HG03159 (cell line): ENCODE results near the gene RNF213.
"Not testable (repeated sequence)": the region's sequence is repeated elsewhere in the genome, so short reads cannot be mapped to it uniquely, and the experiment has no call there.

Source experiments
- ATAC-seq: cut with Tn5 transposase; IDR thresholded peaks from one replicate; pipeline ENCODE4 v1.9.1; 2021; ENCODE audit warnings: mild to moderate bottlenecking, moderate library complexity; ENCODE audit not compliant: unreplicated experiment

RNF213 gene

GRCh38 chr17:80248894-80249710 lies 11.6 kb upstream of the RNF213 start:
- ATAC-seq: no peak

DNA sequence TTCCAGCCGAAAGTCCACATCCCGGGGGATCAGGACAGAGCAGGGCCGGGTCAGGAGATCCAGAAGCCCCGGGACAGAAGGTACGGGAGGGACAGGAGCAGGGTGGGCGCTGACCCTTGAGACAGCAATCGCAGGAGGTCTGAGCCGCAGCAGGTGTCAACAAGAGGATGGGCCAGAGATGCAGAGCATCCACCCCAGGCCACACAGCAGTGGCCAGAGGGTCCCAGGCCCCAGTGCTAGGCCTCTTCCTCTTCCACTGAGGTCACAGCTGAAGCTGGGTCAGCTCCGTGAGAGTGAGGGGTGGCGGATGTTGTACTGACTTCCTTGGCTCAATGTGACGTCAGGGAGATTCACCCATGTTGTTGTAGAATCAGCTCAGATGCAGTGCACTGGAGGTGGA lies 8.7 kb upstream of the RNF213 start:
- no peak for ATAC-seq

GRCh38 chr17:80252871-80253270 lies 7.8 kb upstream of the RNF213 start:
- no peak for ATAC-seq

DNA sequence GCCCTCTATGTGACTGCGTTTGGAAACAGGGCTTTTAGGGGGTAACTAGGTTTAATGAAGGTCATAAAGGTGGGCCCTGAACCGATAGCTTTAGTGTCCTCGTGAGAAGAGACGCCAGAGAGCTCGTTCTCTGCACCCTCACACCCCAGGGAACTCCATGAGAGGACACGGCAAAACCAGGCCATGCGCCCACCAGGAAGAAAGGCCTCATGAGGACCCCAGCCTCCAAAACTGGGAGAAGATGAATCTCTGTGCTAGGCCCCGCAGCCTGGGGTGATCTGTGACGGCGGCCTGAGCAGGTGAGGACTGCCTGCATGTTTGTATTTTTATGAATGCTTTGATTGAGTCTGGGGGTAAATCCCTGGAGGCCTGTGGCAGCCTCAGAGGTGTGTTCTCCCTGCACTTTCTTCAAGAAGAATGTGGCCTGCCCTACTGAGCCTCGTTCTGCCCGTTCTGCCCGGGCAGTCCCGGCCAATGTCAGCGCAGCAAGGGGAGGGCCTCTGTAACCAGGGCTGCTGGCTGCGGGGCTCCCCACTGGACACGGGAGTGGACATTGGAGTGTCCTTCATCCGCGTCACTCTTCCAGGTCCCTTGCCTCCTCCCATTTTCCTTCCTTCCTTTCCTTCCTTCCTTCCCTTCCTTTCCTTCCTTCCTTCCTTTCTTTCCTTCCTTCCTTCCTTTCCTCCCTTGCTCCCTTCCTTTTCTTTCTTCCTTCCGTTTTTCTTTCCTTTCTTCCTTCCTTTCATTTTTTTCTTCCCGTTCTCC lies 6.8 kb upstream of the RNF213 start:
- no peak for ATAC-seq

GRCh38 chr17:80254396-80255251 lies 6.0 kb upstream of the RNF213 start:
- peak; percentile 48 for ATAC-seq

GRCh38 chr17:80256034-80256350 lies 4.7 kb upstream of the RNF213 start:
- no peak for ATAC-seq

GRCh38 chr17:80257716-80258213 lies 2.9 kb upstream of the RNF213 start:
- no peak for ATAC-seq

DNA sequence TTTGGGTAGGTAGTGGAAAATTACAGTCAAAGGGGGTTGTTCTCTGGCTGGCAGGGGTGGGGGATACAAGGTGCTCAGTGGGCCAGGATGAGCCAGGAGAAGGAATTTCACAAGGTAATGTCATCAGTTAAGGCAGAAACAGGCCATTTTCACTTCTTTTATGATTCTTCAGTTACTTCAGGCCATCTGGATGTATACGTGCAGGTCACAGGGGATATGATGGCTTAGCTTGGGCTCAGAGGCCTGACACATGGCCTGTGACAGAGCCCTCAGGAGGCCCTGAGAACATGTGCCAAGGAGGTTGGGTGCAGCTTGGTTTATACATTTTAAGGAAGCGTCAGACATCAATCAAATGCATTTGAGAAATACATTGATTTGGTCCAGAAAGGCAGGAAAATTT lies 2.4 kb upstream of the RNF213 start:
- not testable (repeated sequence) for ATAC-seq

- ATAC-seq: no peak
These were observed 1.1 kb upstream of the RNF213 start for GRCh38 chr17:80259457-80260068.

- no peak for ATAC-seq
These were observed 550 bp upstream of the RNF213 start for GRCh38 chr17:80260069-80260535.

DNA sequence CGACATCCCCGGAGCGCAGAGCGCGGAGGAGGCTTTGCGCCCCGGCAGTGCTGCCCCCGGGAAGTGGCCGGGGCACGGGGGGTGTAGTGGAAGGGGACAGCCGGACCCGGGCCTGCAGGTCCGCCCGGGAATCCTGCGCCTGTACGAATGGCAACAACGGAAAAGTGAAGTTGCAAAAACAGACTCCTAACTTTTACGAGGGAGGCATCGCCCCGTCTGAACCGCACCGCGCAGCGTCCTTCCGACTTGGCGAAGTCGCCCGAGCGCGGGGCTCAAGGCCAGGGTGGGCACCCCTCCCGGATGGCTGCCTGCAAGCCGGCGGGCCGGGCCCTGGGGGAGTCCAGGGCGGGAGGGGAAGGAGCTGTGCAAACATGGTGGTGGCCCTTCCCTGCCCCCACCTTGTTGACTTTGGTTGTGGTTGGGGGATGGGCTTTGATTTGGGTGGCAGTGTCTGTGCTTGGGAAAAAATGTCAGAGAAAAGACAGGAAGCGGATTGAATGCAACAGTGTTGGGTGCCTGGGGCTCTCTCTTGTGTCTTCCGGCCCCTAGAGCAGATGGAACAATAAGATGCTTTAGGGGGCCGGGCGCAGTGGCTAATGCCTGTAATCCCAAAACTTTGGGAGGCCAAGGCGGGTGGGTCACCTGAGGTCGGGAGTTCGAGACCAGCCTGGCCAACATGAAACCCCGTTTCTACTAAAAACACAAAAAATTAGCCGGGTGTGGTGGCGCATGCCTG lies 675 bp downstream of the RNF213 start:
- ATAC-seq: no peak

- no peak for ATAC-seq
These were observed 1.2 kb downstream of the RNF213 start for GRCh38 chr17:80261895-80262279.

DNA sequence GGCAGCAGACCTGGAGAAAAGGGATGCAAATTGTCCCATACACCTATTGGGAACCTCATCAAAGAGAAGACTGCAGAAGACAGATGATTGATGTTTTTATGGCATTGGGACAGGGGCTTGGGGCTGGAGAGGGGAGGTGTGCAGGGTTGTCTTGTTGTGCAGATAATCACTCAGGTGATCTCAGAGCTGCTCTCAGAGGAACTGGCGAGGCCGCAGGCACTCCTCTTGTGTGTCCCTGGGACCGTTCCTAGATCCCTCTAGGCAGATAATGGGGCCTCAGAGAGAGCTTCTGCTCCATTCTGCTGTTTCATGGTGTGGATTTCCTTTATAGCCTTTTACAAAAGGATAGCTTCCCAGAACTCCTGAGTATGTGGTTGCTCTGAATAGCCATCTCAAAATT lies 1.6 kb downstream of the RNF213 start:
- no peak for ATAC-seq

DNA sequence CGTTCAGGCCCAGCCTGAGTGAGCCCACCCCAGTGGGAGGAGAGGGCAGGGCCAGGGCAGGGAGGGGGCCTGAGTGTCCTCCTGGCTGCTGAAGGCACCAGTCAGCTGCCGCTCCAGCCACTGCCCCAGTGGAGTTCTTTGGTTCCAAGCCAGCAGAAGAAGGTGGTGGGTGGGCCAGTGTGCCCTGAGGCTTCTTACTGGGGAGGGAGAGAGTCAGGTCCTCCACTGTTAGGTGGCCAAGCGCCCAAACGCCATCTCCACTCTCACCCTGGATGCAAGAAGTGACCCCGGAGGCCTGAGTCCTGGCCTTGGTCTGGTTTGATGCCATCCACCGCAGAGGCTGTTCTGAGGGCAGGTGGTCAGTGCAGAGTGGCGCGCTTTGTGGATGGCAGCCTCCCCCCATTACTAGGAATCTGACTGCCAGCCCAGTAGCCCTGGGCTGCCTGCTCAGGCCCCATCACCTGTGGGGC lies 2.2 kb downstream of the RNF213 start:
- ATAC-seq: no peak

DNA sequence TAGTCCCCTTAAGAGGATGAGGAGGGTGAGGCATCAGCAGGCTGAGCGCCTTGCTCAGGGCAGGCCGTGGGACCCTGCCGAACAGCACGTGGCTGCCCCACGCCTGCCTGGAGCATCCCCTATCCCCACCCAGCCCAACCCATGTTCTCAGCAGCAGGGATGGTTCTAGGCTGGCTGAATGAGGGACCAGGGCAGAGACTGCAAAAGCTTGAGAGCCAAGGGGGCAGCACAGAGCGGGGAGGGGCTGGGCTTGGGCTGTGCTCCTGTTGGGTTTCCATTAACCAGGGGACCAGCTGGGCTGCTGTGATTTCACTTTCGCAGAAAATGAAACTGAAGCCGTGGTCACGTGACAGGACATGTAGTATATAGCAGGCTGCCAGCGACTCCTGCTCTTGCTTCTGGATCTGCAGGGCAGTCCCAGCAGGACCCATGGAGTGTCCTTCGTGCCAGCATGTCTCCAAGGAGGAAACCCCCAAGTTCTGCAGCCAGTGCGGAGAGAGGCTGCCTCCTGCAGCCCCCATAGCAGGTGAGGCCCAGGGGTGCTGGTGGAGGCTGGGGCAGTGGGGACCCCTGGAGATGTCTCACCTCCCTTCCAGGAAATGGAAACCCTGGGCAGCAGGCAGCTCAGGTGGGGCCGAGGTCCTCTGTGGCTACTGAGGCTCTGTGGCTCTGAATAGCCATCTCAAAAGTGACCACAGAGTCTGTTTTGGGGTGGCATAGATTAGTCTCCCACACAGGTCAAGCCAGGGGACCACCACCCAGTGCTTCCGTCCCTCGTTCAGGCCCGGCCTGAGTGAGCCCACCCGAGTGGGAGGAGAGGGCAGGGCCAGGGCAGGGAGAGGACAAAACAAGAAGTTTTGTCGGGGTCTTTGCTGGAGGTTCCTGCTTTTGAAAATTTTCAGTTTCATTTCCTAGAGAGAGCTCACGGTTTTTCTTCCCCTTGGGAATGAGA lies 2.9 kb downstream of the RNF213 start:
- ATAC-seq: no peak

DNA sequence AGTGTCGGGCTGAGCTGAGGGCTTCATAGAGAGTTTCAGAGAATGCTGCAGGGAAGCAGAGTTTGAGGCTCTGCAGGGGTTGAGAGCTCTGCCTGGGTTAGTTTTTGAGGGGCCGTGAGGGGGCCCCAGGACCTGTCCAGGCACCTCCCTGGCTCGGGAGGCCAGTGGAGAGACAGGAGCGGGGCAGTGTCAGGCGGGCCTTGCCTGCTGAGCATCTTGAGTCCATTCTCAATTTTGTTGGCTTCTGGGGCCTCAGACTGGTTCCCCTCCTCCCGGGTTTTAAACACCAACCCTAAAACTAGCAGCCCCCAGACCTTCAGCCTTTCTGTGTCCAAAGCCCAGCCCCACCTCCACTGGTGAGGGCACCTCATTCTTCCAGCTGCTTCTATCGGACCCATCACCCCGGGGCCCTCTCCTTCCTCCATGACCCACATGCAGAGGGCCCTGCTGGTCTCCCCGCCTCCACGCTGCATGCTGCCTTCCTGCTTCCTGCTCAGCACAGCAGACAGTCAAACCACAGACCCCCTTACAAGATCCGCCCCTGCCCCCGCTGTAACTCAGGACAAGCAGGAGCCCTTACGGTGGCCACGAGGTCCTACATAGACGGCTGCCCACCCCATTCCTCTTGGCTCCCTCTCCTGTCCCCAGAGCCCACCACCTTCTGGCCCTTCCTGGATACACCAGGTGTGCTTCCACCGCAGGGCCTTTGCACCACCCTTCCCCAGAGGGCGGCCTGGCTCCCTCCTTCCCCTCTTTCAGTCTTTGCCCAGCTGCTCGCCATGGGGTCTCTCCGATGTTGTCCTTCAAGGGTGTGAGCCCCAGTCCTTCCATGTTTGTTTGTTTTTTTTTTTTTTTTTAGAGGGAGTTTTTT lies 3.8 kb downstream of the RNF213 start:
- no peak for ATAC-seq

GRCh38 chr17:80265205-80266068 lies 4.8 kb downstream of the RNF213 start:
- no peak for ATAC-seq
